HG02759 (cell line): Measurements from ENCODE around the gene DHCR7.

Experiments used
- ATAC-seq: cut with Tn5 transposase; IDR thresholded peaks from one replicate; pipeline ENCODE4 v1.9.1; 2021; ENCODE audit warnings: mild to moderate bottlenecking, moderate library complexity; ENCODE audit not compliant: unreplicated experiment

DHCR7 gene

DNA sequence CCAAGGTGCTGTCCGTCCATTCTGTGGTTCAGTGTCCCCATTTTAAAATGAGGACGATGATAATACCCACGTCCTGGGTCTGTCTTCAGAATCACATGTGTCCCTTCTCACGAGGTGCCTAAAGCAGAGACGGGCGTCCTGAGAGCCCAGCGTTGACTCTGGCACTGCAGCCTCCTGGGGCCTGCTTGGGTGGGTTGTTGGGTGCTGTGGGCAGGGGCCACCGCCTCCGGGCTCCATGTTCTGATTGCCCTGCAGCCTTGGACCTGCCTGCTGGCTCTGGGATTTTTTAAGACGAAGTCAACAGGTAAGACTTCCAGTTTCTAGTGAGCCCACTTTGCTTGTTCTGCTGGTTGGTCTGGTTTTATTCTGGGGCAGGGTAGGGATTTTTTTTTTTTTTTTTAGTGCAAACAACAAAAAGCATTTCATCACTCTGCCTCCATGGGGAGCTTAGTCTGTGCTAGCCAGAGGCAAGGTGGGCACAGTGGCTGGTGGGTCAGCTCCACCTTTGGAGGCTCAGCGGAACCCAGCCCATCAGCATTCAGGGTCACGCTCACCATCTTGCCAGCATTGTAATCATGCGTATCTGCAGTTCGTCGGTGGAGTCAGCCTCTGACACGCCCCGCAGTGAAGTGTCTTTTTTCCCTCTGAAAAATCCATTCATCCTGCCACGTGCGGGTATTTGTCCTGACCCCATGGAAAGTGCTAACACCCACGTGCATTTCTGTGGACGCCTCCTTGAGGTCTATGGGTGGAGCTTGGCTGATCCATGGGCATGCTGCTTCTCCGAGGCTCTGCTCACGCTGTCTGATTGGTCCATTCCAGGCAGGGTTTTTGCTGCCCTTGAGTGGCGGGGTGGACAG lies 33.1 kb upstream of the DHCR7 start:
- ATAC-seq: no peak

DNA sequence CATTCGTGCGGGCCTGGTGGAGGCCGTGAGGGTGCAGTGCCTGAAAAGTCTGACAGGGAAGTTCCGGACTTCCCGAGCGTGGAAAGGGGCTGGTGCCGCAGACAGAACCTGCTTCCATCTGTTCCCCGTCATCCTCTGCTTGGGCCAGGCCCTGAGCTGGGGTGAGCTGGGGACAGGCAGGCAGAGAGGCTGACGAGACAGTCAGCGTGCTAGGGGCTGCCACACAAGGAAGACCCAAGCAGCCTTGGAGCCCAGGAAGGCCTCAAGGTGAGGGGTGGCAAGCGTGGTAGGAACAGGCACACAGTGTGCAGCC lies 30.3 kb upstream of the DHCR7 start:
- ATAC-seq: no peak

DNA sequence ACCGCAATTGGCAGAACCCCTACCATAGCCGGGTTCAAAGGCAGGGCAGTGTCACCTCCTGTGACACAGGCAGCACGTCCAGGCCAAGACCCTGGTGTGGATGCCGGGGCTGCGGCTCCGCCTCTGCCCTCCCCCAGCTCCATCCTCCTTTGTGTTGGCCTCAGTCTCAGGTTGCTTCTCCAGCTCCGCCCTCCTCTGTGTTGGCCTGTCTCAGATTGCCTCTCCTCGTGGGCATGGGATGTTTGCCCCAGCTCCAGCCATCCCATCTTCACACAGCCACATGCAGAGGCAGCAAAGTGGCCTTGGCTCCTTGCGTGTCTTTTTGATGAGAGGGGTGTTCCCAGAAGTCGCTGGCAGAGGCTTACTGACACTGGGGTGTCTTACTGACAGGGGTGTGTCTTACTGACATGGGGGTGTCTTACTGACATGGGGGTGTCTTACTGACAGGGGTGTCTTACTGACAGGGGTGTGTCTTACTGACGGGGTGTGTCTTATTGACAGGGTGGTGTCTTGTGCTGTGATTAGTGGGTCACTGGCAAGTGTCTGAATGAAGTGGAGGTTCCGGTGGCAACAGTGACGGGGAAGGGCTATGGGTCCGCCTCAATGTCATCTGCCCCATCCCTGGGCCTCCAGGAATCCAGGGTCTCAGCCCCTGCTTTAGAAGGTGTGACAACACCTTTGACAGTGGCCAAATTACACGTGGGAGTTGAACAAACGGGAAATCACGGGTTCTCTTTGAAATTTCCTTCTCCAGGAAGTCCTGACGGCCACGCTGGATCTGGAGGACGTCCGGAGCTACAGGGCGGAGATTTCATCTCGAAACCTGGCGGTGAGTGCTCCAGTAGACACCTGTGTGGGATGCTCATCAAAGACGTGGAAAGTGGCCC lies 29.7 kb upstream of the DHCR7 start:
- ATAC-seq: no peak

DNA sequence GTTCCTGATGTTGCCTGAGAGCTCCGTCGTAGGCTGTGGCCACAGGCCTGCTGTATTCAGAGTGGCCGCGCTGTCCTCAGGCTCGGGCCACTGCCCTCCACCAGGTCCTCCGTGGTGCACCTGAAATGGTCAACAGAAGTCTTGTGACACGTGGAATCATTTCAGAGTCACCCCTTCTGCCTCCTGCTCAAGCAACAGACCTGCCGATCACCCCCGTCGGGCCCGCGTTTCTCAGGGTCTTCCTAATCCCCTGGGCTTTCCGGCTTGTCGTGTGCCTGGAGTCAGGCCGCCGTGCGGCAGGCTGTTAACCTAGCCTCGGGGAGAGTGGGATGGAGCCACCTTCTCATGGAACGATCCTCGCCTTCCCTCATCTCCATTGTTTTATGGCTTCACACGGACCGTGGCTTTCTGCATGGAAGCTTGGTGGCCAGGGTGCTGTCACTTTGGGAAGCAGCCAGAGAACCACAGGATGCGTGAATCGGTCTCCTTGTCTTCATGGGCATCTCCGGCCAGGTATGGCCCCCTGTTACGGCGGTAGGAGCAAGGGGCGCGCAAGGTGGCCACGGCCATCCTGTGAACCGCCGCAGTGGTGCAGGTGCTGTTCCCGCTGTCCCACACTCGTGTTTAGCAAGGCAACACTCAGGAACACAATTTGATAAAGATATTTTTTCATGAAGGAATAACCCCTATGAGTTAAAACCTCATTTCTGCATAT lies 28.9 kb upstream of the DHCR7 start:
- ATAC-seq: no peak

DNA sequence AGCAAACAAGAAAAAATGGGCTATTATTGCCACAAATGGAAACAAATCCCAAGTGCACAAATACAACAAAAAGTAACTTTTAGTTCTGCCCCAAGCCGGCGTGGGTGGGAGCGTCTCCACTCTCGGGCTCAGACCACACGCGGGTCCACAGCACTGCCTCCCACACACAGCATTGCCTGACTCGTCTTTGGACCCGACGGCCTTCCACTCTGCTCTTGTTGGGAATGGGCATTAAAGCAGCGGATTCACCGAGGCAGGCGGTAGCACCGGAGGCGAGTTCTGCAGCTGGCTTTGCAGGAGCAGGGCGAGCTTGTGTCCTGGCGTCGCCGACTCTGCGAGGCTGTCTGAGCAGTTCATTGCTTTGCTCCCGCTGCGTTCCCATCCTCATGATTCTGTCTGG lies 27.8 kb upstream of the DHCR7 start:
- ATAC-seq: no peak

DNA sequence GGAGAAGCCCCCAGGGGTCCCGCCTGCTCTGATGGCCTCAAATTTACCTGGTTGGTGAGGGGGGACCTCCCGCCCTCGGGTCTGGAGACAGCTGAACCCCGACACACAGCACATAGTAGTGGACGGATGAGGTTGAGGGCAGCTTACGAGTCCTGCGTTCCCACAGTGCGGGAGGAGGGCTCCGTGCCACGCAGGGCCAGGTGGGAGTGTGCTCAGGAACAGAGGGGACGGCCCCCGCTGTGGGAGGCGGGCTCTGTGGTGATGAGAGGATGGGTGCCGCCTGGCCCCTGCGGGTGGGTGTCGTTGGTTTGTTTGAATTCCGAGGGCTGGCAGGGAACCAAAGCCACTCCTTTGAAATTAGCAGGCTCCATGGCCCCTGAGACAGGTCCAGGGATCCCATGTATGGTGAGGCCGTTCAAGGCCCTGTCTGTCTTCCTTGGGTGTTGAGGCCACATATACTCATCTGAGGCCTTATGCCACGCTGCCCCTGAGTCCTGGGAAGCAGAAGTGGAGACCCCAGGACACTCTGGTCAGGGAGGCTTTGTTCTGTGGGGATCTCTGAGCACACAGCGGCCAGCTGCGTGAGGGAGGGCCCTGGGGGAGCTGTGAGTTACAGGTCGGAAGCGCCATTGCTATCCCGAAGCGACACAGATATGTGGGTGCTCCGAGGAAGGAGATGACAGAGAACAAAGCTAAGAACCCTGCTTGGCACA lies 26.7 kb upstream of the DHCR7 start:
- ATAC-seq: no peak

DNA sequence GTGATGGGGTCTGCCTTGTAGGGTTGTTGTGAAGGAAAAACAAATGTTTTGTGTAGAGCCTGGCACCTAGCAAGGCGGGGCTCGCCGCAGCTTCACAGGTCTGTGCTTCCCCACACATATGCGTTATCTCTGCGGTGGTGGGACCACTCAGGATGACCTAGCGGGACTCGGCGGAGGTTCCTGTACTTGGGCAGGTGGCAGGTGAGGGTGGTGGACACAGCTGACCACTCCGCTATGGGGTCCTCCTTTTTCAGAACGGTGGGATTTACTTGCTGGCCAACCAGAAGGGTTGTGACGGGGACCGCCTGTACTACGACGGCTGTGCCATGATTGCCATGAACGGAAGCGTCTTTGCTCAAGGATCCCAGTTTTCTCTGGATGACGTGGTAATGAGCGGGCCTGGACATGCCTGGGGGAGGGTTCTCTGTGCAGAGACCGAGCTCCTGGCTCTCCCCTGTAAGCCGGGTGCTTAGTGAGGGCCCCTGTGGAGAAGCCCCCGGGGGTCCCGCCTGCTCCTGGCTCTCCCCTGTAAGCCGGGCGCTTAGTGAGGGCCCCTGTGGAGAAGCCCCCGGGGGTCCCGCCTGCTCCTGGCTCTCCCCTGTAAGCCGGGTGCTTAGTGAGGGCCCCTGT lies 26.1 kb upstream of the DHCR7 start:
- no peak for ATAC-seq

DNA sequence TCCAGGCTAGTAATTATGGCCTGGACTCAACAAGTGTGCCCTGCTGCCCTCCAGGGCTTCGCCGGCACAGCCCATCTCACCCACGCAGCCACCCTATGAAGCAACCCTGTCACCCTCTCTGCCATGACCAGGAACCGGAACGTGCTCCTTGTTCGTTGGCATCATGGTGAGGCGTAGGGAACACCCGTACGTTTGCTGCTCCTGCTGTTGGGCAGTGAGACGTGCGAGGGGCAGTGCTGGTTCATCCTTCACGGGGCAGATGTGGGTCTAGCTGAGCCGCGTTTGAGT lies 25.5 kb upstream of the DHCR7 start:
- ATAC-seq: no peak

DNA sequence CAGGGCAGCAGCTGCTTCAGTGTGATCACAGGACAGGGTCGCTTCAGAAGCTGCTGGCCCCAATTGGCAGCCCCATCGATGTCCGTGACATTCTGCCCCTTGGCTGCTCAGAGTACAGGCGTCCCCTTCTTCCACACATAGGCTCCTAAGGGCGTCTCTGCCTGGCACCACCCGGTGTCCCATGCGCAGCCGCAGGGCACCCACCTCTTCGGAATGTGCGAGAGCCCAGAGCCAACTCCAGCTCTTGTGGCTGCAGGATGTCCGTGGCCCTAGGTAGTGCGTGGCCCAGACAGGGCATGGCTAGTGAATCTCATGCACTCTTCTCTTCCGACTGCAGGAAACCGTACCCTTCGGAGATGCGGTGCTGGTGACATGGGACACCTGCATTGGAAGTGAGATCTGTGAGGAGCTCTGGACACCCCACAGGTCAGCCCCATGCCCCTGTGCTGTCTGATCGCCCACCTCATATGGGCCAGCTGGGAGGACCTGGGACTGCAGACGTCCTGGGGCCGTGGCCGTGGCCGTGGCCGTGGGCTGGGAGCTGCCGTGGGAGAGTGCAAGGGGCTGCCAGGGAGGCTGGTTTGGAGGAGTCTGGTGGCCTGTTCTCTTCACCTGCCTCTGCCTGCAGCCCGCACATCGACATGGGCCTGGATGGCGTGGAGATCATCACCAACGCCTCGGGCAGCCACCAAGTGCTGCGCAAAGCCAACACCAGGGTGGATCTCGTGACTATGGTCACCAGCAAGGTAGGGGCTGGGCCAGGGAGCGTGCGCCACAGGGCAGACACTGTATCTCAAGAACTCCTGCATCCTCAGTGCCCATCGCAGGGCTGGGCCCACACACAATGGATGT lies 25.0 kb upstream of the DHCR7 start:
- ATAC-seq: no peak

DNA sequence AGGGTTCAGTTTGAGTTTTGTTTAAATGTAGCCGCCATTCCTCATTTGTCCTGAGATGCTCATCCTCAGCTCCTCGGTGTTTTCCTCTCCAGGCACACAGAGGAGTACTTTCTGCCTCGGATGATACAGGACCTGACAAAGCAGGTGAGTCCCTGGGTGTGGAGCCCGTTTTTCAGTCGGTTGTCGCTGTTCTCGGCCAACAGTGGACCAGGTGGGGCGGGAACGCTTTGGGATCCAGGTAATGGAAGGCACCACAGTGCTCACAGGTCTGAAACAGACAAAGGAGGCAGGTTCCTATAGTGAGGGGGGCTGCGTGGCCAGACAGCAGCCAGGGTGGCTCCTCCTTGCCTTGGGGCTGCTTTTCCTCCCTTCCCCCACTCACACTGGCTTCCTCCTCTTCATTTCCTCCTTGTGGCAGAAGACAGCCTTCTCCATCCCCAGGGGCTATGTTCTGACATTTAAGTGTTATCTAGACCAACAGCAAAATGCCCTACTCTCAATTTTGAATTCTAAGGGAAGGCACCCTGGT lies 24.2 kb upstream of the DHCR7 start:
- ATAC-seq: no peak

DNA sequence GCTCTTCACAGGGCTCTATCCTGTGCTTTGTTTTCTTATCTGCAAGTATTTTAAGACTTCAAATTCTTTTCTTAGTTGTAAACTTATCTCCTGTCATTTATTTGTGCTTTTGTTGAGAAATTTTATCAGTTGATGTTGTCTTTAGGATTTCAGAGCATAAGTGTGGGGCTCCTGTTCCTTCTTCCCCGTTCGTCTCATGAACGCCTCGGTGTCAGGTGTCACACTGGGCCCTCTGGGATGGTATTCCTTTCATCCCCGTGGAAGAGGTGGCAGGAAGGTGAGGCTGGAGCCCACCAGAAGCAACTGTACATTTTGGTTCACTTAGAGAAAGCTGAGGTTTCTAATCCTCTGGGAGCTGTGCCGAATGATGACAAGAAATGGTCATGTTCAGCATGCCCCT lies 22.8 kb upstream of the DHCR7 start:
- ATAC-seq: no peak

DNA sequence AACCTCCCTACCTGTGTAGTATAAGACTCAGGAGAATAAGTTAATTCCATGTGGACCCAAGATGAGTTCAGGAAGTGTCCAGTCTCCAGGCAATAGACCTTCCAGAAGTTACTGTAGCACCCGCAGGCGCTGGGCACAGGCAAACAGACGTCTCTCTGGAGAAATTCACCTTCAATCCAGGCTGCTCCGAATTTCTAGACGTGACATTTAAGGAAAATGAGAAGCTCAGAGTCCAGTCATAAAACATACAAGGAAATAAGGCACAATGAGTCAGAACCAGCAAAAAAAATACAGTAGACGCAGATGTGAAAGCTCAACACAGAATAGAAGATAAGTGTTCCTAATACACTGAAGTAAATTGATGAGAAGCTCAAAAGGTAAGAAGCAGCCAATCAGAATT lies 19.0 kb upstream of the DHCR7 start:
- ATAC-seq: no peak

DNA sequence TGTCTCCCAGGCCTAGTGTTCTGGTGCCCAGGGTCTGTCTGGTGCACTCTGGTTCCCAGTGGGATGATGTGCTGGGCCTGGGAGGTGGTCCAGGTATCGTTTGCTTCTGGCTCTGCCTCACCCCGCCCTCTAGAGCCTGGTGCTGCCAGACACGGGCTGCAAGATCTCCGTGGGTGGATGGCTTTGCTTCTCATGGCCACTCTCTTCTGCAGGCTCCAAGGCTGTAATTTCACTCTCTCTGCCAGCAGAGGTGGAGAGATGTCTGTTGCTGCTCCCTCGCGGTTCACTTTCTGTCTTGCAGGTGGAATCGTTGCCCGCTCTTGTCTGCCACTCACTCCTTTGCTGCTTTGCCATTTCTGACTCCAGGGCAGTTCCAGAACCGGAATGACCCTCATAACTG lies 18.2 kb upstream of the DHCR7 start:
- ATAC-seq: no peak

DNA sequence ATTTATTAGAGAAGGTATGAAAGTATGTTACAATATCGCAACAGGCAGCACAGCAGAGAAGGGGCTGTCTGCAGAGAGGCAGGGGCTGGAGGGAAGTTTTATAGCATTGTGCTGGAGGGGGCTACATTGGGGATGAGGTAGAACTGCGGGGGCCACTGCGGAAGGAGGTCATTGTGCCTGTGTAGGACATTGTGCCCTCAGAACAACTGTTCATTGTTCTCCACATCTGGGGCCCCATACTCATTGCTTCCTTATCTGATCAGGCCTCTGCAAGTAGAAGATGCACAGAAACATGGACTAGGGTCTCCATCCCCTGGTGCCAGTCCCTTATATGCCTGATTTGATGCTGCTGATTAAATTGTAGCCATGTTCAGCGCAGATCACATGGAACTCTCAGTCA lies 16.9 kb upstream of the DHCR7 start:
- no peak for ATAC-seq

DNA sequence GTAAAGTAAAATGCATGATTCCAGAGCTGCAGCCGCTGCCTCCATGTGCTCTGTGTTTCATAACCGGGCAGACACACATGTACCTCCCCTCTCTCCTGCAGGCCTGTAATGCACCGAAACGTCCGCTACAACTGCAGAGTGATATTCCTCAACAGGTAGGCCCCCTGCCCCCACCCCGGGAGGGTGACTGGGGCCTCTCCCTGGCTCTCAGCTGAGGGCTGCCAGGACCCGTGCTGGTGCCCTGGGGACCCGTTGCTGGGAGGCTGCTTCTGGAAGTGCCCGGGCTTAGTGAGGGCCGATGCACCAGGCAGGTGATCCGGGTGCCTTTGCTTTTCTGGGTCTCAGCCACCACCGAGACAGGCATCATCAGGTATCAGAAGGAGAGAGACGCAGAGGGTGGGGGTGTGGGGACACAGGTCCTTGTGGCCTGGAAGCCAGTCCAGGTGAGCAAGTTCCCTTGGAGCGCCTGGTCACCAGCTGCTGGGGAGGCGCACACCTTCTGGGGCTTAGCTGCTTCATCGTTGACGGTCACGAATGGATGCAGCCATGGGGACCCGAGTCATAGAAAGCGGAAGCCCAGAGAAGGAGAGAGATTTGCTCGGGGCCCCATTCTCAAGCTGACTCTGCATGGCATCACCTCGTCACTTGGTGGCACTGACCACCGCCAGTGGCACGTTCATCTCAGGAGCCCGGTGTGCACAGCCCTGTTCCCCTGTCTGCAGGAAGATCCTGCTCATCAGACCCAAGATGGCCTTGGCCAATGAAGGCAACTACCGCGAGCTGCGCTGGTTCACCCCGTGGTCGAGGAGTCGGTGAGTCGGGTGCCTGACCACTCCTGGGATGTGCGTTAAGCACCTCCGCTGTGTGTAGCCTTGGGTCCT lies 15.4 kb upstream of the DHCR7 start:
- no peak for ATAC-seq

DNA sequence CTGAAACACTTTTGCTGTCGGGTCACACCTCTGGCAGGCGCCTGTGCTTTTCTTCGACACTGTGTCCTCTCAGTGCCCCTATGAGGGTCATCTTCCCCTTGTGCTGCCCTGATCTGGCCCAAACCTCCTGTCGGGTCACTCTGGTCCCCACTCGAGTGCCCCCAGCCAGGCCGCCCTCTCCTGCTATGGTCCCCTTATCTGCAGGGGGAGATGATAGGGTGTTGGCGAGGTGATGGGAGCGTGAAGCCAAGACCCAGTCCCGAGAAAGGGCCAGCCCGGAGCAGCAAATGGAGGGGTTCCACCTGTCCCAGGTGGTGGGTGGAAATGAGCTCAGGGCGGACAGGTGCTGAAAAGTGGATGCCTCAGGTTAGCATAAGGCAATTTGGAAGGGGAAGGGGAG lies 14.5 kb upstream of the DHCR7 start:
- ATAC-seq: no peak

DNA sequence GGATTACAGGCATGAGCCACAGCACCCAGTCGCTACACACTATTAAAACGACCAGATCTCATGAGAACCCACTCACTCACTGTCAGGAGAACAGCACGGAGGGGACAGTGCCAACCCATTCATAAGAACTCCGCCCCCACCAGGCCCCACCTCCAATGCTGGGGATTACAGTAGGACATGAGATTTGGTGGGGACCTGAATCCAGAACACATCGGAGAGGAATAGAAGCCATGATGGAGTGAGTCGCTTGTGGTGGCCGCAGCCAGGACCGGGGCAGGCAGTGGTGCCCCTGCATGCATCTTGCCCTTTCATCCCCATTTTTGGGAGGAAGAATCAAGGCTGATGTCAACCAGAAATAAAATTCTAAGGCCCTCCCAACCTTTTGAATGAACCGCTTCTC lies 13.5 kb upstream of the DHCR7 start:
- no peak for ATAC-seq

DNA sequence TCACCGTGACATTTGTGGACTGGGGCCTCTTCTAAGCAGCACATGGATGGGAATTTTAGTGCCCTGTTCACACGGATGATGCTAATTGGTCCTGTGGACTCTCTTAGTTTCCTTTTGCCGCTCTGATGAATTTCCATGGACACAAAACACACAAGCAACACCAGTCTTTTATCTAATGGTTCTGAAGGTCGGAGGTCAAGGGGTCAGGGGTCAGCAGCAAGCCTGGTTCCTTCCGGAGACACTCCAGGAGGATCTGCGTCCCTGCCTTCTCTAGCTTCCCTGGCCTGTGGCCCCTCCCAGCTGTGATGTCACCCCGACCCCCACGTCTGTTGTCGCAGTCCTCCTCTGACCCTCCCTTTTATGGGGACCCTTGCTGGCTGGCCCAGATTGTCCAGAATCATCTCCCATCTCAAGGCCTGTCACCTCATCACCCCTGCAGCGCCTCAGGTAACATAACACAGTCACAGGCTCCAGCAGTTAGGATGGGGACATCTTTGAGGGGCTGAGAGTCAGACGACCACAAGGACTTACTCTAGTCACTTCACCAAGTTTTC lies 11.7 kb upstream of the DHCR7 start:
- ATAC-seq: no peak
